NK-92 treated with Interleukin-12 subunit alpha and Interleukin-12 subunit beta, amount 100 ng/mL, for 24 hours (cell line): ENCODE data around the gene SNAP29.
"Not testable (repeated sequence)": the region's sequence is repeated elsewhere in the genome, so short reads cannot be mapped to it uniquely, and the experiment has no call there.

Experiments
- DNase-seq: peaks from one replicate; lab custom pipeline; 2025; lab: John Stamatoyannopoulos, UW

The SNAP29 gene

DNA sequence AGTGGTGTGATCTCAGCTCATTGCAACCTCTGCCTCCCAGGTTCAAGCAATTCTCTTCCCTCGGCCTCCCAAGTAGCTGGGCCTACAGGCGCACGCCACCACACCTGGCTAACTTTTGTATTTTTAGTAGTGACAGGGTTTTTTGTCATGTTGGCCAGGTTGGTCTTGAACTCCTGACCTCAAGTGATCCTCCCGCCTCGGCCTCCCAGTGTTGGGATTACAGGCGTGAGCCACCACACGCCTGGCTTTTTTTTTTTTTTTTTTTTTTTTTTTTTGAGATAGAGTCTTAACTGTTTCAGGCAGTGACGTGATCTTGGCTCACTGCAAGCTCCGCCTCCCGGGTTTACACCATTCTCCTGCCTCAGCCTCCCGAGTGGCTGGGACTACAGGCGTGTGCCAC is 71.6 kb downstream of the SNAP29 start:
- not testable (repeated sequence) for DNase-seq

GRCh38 chr22:20931126-20931654 is 72.4 kb downstream of the SNAP29 start:
- no peak for DNase-seq

GRCh38 chr22:20933910-20934309 is 75.1 kb downstream of the SNAP29 start:
- no peak for DNase-seq

GRCh38 chr22:20935049-20935448 is 76.2 kb downstream of the SNAP29 start:
- DNase-seq = not testable (repeated sequence)

DNA sequence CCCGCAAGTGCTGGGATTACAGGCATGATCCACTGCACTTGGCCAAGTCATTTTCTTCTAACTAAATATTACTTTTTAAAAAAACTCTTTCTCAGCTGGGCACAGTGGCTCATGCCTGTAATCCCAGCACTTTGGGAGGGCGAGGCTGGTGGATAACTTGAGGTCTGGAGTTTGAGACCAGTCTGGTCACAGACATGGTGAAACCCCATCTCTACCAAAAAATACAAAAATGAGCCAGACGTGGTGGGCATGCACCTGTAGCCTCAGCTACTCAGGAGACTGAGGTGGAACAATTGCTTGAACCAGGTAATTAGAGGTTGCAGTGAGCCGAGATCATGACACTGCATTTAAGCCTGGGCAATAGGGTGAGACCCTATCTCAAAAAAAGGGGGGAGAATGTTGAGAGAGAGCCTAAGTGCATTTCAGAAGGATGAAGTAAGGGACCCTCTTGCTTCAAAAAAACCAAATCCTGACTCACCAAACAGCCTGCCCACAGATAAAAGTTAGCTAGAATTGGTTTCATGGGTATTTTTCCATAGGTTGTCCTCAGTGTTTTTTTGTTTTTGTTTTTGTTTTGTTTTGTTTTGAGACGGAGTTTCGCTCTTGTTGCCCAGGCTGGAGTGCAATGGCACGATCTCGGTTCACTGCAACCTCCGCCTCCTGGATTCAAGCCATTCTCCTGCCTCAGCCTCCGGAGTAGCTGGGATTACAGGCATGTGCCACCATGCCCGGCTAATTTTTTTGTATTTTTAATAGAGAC is 77.2 kb downstream of the SNAP29 start:
- not testable (repeated sequence) for DNase-seq

DNA sequence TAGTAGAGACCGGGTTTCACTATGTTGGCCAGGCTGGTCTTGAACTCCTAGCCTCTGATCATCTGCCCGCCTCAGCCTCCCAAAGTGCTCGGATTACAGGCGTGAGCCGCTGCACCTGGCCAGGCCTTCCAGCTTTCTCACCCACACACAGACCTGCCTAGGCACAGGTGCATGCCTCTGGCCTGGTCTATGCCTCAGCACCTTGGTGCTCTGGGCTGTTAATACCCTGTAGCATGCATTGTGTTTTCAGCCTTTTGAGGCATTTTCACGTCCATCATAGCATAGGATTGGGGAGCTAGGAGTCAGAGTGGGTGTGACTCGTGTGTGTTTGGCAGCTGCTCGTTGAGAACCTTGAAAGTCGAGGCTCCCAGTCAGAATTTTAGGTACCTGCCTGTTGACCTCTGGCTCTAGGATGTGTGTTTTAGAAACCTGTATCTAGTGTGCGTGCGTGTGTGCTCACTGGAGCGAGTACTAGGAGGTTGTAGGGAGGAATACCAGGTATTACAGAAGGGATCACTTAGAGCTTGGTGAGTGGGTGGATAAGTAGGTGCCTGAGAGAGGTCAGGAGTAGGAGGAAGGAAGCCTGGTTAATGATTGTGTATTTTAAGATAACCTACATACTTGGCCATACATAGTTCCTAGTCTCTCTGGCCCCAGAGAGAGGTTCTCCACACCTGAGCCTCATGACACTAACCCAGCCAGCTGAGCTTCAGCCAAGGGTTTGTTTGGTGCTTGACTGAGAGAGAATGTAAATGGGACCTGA is 78.4 kb downstream of the SNAP29 start:
- DNase-seq = no peak

- DNase-seq = no peak
These were observed 79.2 kb downstream of the SNAP29 start for GRCh38 chr22:20937794-20938671.

GRCh38 chr22:20939457-20940185 is 80.8 kb downstream of the SNAP29 start:
- DNase-seq = not testable (repeated sequence)

DNA sequence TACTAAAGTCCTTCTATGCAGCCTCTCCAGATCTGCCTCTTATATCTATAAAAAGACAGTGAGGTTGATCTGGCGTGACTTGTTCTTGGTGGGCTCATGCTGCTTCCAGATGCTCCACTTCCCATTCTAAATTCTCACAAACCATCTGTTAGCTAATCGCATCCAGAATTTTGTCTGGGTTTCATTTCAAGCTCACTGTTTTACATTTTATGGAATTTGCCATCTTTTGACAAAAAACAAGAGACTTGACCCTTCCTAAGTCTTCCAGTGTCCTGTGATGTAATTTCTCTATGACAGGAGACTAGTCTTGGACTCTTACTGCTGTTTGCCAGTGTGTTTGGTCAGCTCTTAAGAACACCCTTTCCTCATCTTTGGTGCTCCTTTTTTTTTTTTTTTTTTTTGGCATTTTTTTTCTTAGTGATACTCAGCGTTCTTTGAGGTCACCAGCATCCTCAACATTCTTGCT is 81.4 kb downstream of the SNAP29 start:
- no peak for DNase-seq
